HG02970 (cell line): ENCODE measurements around the gene EIF4G1.

Experiments
- ATAC-seq: cut with Tn5 transposase; IDR thresholded peaks from one replicate; pipeline ENCODE4 v1.9.1; 2021; ENCODE audit warnings: mild to moderate bottlenecking, moderate library complexity, moderate number of reproducible peaks; ENCODE audit not compliant: unreplicated experiment, low FRiP score

EIF4G1 gene

GRCh38 chr3:184361932-184362667 lies 47.7 kb downstream of the EIF4G1 start:
- peak; percentile 7 for ATAC-seq

GRCh38 chr3:184362668-184363546 lies 48.5 kb downstream of the EIF4G1 start:
- peak; percentile 82 for ATAC-seq

- ATAC-seq = no peak
Measured at GRCh38 chr3:184366619-184367289, 52.3 kb downstream of the EIF4G1 start.

GRCh38 chr3:184368116-184368515 lies 53.7 kb downstream of the EIF4G1 start:
- no peak for ATAC-seq

- no peak for ATAC-seq
Measured at GRCh38 chr3:184368586-184369183, 54.3 kb downstream of the EIF4G1 start.

GRCh38 chr3:184371570-184372018 lies 57.2 kb downstream of the EIF4G1 start:
- no peak for ATAC-seq

GRCh38 chr3:184372296-184372821 lies 58.0 kb downstream of the EIF4G1 start:
- ATAC-seq = no peak

GRCh38 chr3:184372911-184373310 lies 58.5 kb downstream of the EIF4G1 start:
- ATAC-seq = no peak

- ATAC-seq = no peak
Measured at GRCh38 chr3:184373422-184373821, 59.0 kb downstream of the EIF4G1 start.

- no peak for ATAC-seq
Measured at GRCh38 chr3:184375747-184376461, 61.5 kb downstream of the EIF4G1 start.

- no peak for ATAC-seq
Measured at GRCh38 chr3:184377374-184377773, 63.0 kb downstream of the EIF4G1 start.

- no peak for ATAC-seq
Measured at GRCh38 chr3:184377882-184378445, 63.6 kb downstream of the EIF4G1 start, which contains the start of gene THPO. TSS of gene THPO (minus strand) at chr3:184378207. CDS start at chr3:184376259, 1,948 bp downstream.

- ATAC-seq = no peak
Measured at GRCh38 chr3:184378651-184379357, 64.4 kb downstream of the EIF4G1 start.

GRCh38 chr3:184379358-184380184 lies 65.2 kb downstream of the EIF4G1 start, which contains the start of gene CHRD:
TSS of gene CHRD (plus strand) at chr3:184380054. CDS start at chr3:184380319, 265 bp downstream.
- ATAC-seq = no peak

GRCh38 chr3:184380185-184380626 lies 65.8 kb downstream of the EIF4G1 start:
- no peak for ATAC-seq

- ATAC-seq = no peak
Measured at GRCh38 chr3:184380627-184381260, 66.3 kb downstream of the EIF4G1 start.
